Measurements from ENCODE around the gene KRT15.
"Not testable (repeated sequence)": the region's sequence is repeated elsewhere in the genome, so short reads cannot be mapped to it uniquely, and the experiment has no call there.

Gene KRT15

GRCh38 chr17:41542786-41543185 lies 24.1 kb upstream of the KRT15 start:
- DNase-seq (ENCODE audit: low read depth), result not testable (repeated sequence)

- DNase-seq (ENCODE audit: low read depth), result no peak
These were observed 23.7 kb upstream of the KRT15 start for GRCh38 chr17:41542357-41542756.

DNA sequence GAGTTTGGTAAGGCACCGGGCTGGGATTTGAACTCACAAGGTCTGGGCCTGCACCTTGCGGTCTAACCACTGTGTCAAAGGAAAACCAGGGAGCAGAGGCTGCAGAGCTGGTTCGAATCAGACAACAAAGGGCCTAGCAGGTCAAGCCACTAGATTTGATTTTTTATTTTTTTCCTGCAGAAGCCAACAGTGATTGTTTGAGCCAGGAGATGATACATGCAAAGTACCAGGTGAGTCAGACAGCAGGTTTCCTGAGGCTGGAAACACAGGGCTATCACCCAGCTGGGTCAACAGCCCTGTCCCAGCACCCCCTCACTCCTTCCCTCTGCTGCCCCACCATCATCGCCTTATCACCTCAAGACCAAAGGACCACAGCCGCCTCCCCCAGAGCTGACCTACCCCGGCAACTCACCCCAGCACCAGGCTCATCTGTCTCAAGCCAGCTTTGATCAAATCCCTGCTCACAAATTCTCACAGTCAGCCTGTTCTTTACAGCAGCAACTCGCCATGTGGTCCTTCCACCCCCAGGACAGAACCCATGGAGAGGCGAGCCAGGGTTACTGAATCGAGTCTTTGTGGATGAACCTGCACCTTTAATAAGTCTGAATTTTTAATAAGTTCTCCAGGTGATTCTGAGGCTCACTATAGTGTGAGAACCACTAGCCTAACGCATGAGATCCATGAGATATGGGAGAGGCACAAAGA lies 22.4 kb upstream of the KRT15 start:
- no peak for DNase-seq (ENCODE audit: low read depth)

DNA sequence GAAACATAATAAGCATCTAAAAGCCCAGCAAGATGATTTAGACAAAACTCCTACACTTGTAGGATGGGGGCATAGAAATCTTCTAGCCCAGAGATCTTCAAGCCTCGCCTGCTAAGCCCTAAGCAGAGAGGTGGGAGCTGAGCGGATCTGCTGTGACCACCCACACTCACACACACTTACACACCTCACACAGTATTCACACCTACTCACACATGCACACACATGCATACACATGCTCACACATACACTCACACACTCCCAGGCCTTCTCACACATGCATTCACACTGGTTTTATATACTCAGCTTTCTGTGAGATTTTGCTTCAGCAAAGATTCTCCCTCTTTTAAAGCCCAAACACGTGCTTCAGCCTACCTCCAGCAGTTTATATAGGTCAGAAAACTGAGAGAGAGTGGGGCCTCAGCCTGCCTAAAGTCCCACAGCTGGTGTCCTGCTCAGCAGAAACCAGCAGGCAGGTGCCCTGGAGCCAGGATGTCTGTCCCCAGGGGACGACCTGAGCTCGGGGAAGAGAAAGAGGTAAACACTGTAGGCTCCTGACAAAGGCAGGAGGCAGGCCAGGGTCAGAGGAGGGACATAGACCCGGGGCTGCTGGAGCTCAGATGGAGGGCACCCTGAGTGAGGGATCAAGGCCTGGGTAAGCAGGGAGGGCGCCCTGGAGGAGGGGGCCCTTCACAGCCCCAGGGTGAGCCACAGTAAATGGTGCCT lies 21.4 kb upstream of the KRT15 start:
- no peak for DNase-seq (ENCODE audit: low read depth)

GRCh38 chr17:41539071-41539492 lies 20.4 kb upstream of the KRT15 start:
- no peak for DNase-seq (ENCODE audit: low read depth)

DNA sequence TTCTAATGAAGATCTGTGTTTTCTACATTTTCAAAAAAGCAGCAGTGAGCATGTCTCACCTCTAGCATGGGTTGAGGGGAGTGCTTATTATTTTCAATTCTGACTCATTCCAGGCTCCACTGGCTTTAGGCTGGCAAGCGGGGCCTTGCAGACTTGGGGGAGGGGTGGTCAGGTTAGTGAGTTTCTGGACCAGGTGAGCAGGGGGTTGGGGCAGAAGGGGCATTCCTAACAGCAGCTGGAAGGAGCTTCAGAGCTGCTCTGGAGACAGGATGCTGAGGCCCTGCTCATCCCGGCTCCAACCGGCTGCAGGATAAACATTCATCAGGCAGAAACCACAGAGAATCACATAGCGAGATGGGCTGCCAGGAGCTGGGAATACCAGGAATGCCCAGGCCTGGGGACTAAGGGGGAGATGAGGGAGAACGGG lies 19.9 kb upstream of the KRT15 start:
- no peak for DNase-seq (ENCODE audit: low read depth)

DNA sequence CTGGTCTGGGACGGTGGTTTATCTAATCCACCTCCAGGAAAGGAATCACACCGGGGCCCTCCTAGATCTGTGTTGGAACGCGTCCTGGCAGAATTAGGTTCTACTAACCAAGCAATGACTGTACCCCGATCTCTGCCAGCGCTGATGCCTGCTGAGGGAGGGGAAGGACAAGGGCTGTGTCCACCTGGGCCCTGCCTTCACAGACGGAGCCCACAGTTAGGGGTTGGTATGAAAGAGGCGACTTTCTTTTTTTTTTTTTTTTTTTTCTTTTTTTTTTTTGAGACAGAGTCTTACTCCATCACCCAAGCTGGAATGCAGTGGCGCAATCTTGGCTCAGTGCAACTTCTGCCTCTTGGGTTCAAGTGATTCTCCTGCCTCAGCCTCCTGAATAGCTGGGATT lies 19.3 kb upstream of the KRT15 start:
- DNase-seq (ENCODE audit: low read depth), result no peak

GRCh38 chr17:41537614-41537954 lies 18.9 kb upstream of the KRT15 start:
- no peak for DNase-seq (ENCODE audit: low read depth)

- DNase-seq (ENCODE audit: low read depth), result no peak
These were observed 18.3 kb upstream of the KRT15 start for GRCh38 chr17:41536741-41537613.

GRCh38 chr17:41535764-41536481 lies 17.2 kb upstream of the KRT15 start:
- DNase-seq (ENCODE audit: low read depth), result no peak

DNA sequence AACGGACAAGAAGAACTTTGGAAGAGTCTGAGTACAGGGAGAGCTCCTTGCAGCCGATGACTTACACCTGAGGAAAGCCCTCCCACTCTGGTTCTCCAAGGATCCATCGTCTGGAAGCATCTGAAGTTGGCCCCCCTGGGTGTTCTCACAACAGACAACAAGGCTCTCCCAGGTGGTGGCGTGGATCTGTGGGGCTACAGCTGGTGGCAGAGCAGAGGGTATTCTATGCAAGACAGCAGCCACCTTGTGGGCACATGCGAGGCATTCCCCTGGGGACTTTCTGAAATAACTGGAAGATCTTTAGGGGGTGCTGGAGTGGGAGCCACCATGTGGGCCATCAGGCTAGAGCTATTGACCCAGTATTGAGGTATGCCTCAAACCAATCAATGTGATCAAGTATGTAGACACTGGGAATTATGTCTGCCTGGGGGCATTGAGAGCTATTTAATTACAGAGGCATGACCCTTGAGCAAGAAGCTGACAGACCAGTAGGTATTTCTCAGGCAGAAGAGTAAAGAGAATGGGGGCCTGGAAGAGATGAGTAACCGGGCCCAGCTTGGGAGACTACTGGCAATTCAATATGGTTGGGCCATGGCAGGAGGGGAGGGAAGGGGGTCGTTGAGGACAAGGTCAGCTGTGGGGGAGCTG lies 16.3 kb upstream of the KRT15 start:
- DNase-seq (ENCODE audit: low read depth), result no peak

GRCh38 chr17:41533613-41534012 lies 14.9 kb upstream of the KRT15 start:
- no peak for DNase-seq (ENCODE audit: low read depth)

- no peak for DNase-seq (ENCODE audit: low read depth)
These were observed 14.4 kb upstream of the KRT15 start for GRCh38 chr17:41532947-41533570.

GRCh38 chr17:41531993-41532392 lies 13.3 kb upstream of the KRT15 start:
- no peak for DNase-seq (ENCODE audit: low read depth)

DNA sequence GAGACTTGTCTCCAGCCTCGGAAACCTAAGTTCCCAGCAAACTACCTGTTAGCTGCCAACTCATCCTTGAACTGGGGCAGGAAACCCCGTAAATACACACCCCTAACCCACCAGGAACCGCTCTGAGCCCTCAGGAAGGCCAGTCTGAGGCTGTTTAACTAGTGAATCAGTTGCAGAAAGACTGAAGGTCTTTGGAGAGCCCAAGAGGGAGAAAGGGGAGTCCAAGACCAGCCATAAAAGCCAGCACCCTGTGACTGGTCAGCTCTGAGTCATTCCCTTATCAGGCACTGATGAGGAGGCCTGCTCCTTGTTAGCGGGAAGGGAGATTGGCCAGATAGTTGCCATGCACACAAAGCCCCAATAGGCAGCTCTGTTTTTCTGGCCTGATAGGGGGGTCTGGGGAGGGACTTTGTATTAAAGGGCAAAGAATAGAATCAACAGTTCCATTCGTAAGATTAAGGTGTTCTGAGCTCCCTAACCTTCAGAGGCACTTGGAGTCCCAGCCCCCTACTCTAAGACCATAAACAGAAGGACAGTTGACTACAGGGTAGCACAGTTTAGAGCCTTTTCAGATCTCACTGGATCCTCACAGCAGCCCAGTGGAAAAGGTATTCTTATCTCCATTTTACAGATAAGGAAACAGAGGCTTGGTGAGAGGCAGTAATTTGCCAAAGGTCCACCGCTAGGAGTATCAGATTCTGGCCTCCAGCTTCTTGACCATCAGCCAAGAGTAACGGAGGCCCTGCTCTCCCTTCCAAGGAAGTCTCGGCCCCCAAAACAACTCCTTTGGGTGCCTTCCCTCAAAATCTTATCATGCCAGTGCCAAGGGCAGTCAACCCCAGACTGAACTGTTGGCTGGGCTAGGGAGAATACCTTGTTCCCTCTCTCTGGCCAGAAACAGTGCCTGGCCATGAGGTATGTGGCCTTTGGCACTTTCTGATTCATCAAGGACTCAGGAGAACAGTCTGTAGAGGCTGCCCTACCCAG lies 11.7 kb upstream of the KRT15 start:
- no peak for DNase-seq (ENCODE audit: low read depth)

- no peak for DNase-seq (ENCODE audit: low read depth)
These were observed 10.8 kb upstream of the KRT15 start for GRCh38 chr17:41529491-41529915.

GRCh38 chr17:41528959-41529353 lies 10.3 kb upstream of the KRT15 start:
- no peak for DNase-seq (ENCODE audit: low read depth)

DNA sequence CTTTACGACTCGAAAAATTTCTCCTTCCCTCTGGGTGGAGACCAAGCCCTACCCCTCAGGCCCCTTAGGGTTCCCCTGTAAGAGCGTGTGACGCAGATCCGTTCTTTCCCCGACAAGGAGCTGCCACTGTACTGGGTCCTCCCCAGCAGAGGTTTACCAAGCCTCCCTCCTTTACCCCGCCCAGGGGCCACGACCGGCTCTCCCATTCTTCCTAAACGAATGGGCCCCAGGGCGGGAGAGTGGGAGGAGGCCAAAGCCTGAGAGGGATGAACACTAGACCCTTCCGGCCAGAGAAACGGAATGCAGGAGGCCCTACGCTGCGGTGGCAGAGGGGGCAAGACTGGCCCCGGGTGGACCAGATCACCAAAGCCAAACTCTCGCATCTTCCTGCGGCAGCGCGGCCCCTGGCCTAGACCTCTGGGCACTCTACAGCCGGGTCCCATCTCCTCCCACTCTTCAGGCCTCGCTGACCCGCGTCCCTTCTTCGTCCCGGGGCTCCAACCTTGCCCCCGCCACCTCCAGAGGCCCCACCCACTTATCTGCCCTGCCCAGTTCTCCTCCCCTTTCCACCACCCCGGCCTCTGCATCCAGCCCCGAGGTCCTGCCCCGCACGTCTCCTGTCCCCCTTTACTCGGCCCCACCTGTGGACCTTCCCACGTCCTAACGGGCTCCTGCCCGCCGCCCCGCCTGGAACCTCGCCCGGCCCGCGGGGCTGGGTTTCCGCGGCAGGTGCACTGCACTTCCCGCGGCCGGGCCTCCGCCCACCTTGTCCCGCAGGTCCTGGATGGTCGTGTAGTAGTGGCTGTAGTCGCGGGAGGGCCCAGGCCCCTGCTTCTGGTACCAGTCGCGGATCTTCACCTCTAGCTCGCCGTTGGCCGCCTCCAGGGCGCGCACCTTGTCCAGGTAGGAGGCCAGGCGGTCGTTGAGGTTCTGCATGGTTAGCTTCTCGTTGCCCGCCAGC lies 8.7 kb upstream of the KRT15 start:
- DNase-seq (ENCODE audit: low read depth), result no peak

- no peak for DNase-seq (ENCODE audit: low read depth)
These were observed 5.6 kb upstream of the KRT15 start for GRCh38 chr17:41524261-41524660.

Data from activated T-cell treated with anti-CD3 and anti-CD28 coated beads for 48 hours (primary cell).